ENCODE results near the gene OR5W2. TPM values are rescaled to one million over a fixed set of nuclear protein-coding genes. Genes with fewer than 3 reads are reported as not detected.
"Not testable (repeated sequence)": the region's sequence is repeated elsewhere in the genome, so short reads cannot be mapped to it uniquely, and the experiment has no call there.

Gene OR5W2
- total RNA-seq, 1 donor from 2014 or later: not detected

- H3K36me3 Mint-ChIP-seq (ENCODE audit: unreplicated experiment); DNase-seq; H3K9me3 Mint-ChIP-seq (ENCODE audit: unreplicated experiment); H3K27me3 Mint-ChIP-seq (ENCODE audit: unreplicated experiment); H3K4me3 Mint-ChIP-seq (ENCODE audit: unreplicated experiment); H3K27ac Mint-ChIP-seq (ENCODE audit: unreplicated experiment); H3K4me1 Mint-ChIP-seq (ENCODE audit: low read depth, unreplicated experiment): not testable (repeated sequence)
Measured at GRCh38 chr11:55867354-55867753, 47.0 kb downstream of the OR5W2 start.

Other genes starting within 250 kb of the OR5W2 start
- gene OR5D13, start 141.1 kb downstream of the OR5W2 start, total RNA-seq (ENCODE audit: unreplicated experiment): not detected
- gene OR5D14, start 119.0 kb downstream of the OR5W2 start, total RNA-seq (ENCODE audit: unreplicated experiment): not detected
- not detected for gene OR5L1, start 103.2 kb downstream of the OR5W2 start, total RNA-seq (ENCODE audit: unreplicated experiment)
- not detected for gene OR5D18, start 95.0 kb downstream of the OR5W2 start, total RNA-seq (ENCODE audit: unreplicated experiment)
- not detected for gene OR5L2, start 87.4 kb downstream of the OR5W2 start, total RNA-seq (ENCODE audit: unreplicated experiment)
- not detected for gene OR5D16, start 75.8 kb downstream of the OR5W2 start, total RNA-seq (ENCODE audit: unreplicated experiment)
- 0.37 TPM for gene TRIM51, start 31.3 kb downstream of the OR5W2 start, total RNA-seq (ENCODE audit: unreplicated experiment)
- gene OR5I1, start 21.8 kb upstream of the OR5W2 start, total RNA-seq (ENCODE audit: unreplicated experiment): not detected
- not detected for gene OR10AG1, start 55.4 kb upstream of the OR5W2 start, total RNA-seq (ENCODE audit: unreplicated experiment)
- gene OR5F1, start 80.0 kb upstream of the OR5W2 start, total RNA-seq (ENCODE audit: unreplicated experiment): not detected
- gene OR5AS1, start 113.1 kb upstream of the OR5W2 start, total RNA-seq (ENCODE audit: unreplicated experiment): not detected
- not detected for gene OR8I2, start 178.7 kb upstream of the OR5W2 start, total RNA-seq (ENCODE audit: unreplicated experiment)
- not detected for gene OR8H2, start 189.1 kb upstream of the OR5W2 start, total RNA-seq (ENCODE audit: unreplicated experiment)
- not detected for gene OR8H3, start 207.8 kb upstream of the OR5W2 start, total RNA-seq (ENCODE audit: unreplicated experiment)
- not detected for gene OR8J3, start 225.6 kb upstream of the OR5W2 start, total RNA-seq (ENCODE audit: unreplicated experiment)
- not detected for gene OR8K5, start 245.7 kb upstream of the OR5W2 start, total RNA-seq (ENCODE audit: unreplicated experiment)